ENCODE results near the gene PLCXD1.

The PLCXD1 gene

DNA sequence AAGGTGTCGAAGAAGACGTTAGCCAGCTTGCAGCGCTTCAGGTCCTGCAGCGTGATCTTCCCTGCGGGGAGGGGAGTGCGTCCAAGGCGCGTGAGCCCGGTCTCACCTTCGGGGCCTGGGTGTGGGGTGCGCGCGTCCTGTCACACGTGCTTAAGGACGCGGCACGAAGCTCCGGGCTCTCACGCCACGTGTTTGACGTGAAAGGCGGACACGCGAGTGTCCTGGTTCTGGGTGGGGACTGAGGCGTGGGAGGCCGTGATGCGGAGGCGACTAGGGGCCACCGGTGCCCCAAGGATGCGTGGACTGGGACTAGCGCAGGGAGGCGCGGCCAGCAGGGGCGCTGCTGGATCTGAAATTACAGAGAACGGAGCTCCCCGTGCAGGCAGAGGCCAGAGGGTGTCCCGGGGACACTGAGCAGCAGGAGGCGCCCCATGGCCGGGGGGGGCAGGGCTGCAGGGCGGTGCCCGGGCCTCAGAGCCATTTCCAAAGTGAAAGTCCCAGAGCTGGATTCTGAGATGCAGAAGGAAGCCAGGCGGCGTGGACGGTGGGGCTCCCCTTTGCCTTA lies 57.7 kb downstream of the PLCXD1 start:
- TF ChIP-seq CTCF (conservative IDR thresholded peaks at IDR 0.05; ENCODE audit: low read depth, low read length): no peak
- DNase-seq (ENCODE audit: low read depth): no peak
- no peak overlapping the region for H3K4me3 ChIP-seq (ENCODE audit: low read length)

GRCh38 chrX:340121-340520 lies 58.9 kb downstream of the PLCXD1 start:
- TF ChIP-seq CTCF (conservative IDR thresholded peaks at IDR 0.05; ENCODE audit: low read depth, low read length): no peak
- DNase-seq (ENCODE audit: low read depth): no peak
- H3K4me3 ChIP-seq (ENCODE audit: low read length): no peak overlapping the region

DNA sequence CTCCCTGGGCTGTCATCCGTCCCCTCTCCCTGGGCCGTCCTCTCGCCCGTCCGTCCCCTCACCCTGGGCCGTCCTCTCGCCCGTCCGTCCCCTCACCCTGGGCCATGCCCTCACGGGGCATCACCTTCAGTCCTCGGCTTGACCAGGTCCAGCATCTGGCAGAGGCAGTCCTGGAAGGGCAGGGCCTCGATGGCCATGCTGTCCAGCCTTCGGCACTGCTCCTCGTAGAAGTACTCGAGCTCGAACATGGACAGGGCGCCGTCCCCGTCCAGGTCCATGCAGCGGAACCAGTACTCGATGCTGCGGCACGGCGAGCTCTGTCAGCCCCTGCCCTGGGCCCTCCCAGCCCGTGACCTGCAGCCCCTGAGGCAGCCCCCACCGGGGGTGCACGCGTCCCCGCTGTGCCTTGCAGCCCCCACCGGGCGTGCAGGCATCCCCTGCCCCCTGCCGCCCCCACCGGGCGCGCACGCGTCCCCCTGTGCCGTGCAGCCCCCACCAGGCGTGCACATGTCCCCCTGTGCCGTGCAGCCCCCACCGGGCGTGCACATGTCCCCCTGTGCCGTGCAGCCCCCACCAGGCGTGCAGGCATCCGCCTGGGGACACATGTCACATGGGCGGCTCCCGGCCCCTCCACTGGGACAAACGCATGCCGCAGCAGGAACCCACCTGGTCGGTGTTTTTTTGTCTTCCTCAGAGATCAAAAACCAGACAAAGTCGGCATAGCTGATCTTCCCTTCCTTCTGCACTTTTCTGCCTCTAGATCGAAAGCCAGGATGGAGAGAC lies 59.7 kb downstream of the PLCXD1 start:
- no peak overlapping the region for H3K4me3 ChIP-seq (ENCODE audit: low read length)
- no peak for DNase-seq (ENCODE audit: low read depth)
- no peak for TF ChIP-seq CTCF (conservative IDR thresholded peaks at IDR 0.05; ENCODE audit: low read depth, low read length)

- no peak for TF ChIP-seq CTCF (conservative IDR thresholded peaks at IDR 0.05; ENCODE audit: low read depth, low read length)
- DNase-seq (ENCODE audit: low read depth): no peak
- H3K4me3 ChIP-seq (ENCODE audit: low read length): no peak overlapping the region
Observed at GRCh38 chrX:341541-342101, 60.4 kb downstream of the PLCXD1 start.

GRCh38 chrX:344371-344901 lies 63.3 kb downstream of the PLCXD1 start:
- no peak for TF ChIP-seq CTCF (conservative IDR thresholded peaks at IDR 0.05; ENCODE audit: low read depth, low read length)
- H3K4me3 ChIP-seq (ENCODE audit: low read length): no peak overlapping the region
- DNase-seq (ENCODE audit: low read depth): no peak

GRCh38 chrX:345020-345925 lies 64.1 kb downstream of the PLCXD1 start:
- no peak overlapping the region for H3K4me3 ChIP-seq (ENCODE audit: low read length)
- no peak for DNase-seq (ENCODE audit: low read depth)
- TF ChIP-seq CTCF (conservative IDR thresholded peaks at IDR 0.05; ENCODE audit: low read depth, low read length): no peak

All from retinal pigment epithelial cell (primary cell).